Aorta (tissue), 5 donors: ENCODE data around the gene YARS2. TPM values are rescaled to one million over a fixed set of nuclear protein-coding genes. Genes with fewer than 3 reads are reported as not detected.

ENCODE experiments used
- ATAC-seq: fragments of 200-7000 bp; cut with Tn5 transposase; one replicate; pipeline ENCODE4 v1.9.1; 2022; ENCODE audit warnings: moderate library complexity; ENCODE audit not compliant: low FRiP score
- DNase-seq, 2 donors: peaks; one replicate each; pipeline ENCODE4 v3.0.0-alpha.2; 2020
- H3K27ac ChIP-seq, 2 donors: one replicate each; pipeline ENCODE4 v1.5.1; 2013; ENCODE audit warnings: low read length in 2 of 2, mild to moderate bottlenecking in 2 of 2, moderate library complexity in 2 of 2, control low read depth in 1 of 2, inconsistent platforms in 1 of 2, low read depth in 1 of 2
- H3K27me3 ChIP-seq, 2 donors: one replicate each; pipeline ENCODE4 v1.6.1; 2013; ENCODE audit warnings: control low read depth in 1 of 2, low read length in 1 of 2, mild to moderate bottlenecking in 1 of 2, moderate library complexity in 1 of 2; ENCODE audit not compliant: insufficient read depth in 2 of 2, control insufficient read depth in 1 of 2
- H3K36me3 ChIP-seq, 2 donors: one replicate each; pipeline ENCODE4 v1.6.1; 2013; ENCODE audit warnings: control low read depth in 1 of 2, low read length in 1 of 2, mild to moderate bottlenecking in 1 of 2; ENCODE audit not compliant: insufficient read depth in 2 of 2, control insufficient read depth in 1 of 2
- H3K4me1 ChIP-seq, 2 donors: one replicate each; pipeline ENCODE4 v1.6.1; 2013; ENCODE audit warnings: low read length in 2 of 2, control low read depth in 1 of 2, mild to moderate bottlenecking in 1 of 2, moderate library complexity in 1 of 2; ENCODE audit not compliant: insufficient read depth in 2 of 2, control insufficient read depth in 1 of 2
- H3K4me3 ChIP-seq, 2 donors: one replicate each; pipeline ENCODE4 v1.5.1; 2013; ENCODE audit warnings: low read length in 2 of 2, control low read depth in 1 of 2, mild to moderate bottlenecking in 1 of 2
- H3K9me3 ChIP-seq: one replicate; pipeline ENCODE4 v1.6.1; 2013; ENCODE audit warnings: mild to moderate bottlenecking, low read length; ENCODE audit not compliant: control insufficient read depth
- WGBS, 2 donors: extraction: QIAGEN DNeasy Blood & Tissue Kit; methylation state at CpG; one replicate each; pipeline ENCODE4 v1.1.7; 2013; 5-methylcytosine and 5-hydroxymethylcytosine counted together
- intact Hi-C, 2 donors: fragments of 100-400 bp; cut with DNase I; formaldehyde crosslinking; loops; one replicate each; pipeline versions ENCODE4 v1.14.2 to v1.15.0; 2022
- polyA plus RNA-seq, 2 donors: library from polyadenylated mRNA; stranded (reverse); fragments of 200-250 nt; gene quantifications; one replicate each; pipeline ENCODE4 v1.2.3, GENCODE V29; 2013
- total RNA-seq, 2 donors: library from RNA; stranded (reverse); fragmentation: NEBNext Ultra II Directional; extraction: Animal tissue kit (Norgen Biotek cat#: 25700); gene quantifications; one replicate each; pipeline ENCODE4 v1.2.1, GENCODE V29; 2021
- donor health status: healthy with polysubstance abuse.
- donor health status: Bipolar disorder and iron deficiency.
- donor health status: DM: no; HTN: no; CAD: no.
- donor health status: DM: no; HTN: no; CAD: no.
- donor health status: DM: yes; HTN: yes; CAD: no.

Gene YARS2
- total and polyA plus RNA-seq, 4 donors: 4.1 to 11.5 (median 6.4) TPM

DNA sequence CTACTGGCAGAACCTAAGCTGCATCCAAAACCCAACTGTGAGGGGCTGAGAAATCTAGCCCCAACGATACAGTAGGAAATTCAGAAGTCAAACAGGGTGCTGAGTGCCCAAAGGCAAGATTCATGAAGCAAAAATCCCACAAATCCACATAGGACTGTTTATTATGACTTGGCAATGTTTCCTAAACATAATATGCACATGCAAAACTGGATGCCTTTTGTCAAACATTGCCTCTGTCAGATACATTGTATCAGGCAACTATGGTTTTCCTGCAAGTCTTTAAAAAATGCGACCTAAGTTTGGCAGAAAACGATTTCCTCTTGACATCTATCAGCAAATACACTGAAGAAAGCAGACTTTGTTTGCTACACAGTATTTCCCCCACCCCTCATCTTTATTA, 27.3 kb upstream of the YARS2 start:
- ATAC-seq (no peak), DNase-seq (no peak)
- Histone ChIP-seq H3K27me3 (peaks cover 0 to 1% of the 10 kb centered on the region in 2 donors), H3K9me3 (no peaks in the 10 kb centered on the region), H3K27ac (no peak overlapping the region), H3K4me1 (no peaks in the 10 kb centered on the region), H3K36me3 (no peaks in the 10 kb centered on the region), H3K4me3 (no peak overlapping the region)
- intact Hi-C loops: no loop called here
- 54 to 64% methylated on average over 3 of the region's 3 CpGs for WGBS, 2 donors

GRCh38 chr12:32780071-32780470, 24.4 kb upstream of the YARS2 start:
- Histone ChIP-seq H3K4me1 (no peaks in the 10 kb centered on the region), H3K27ac (no peak overlapping the region), H3K36me3 (no peaks in the 10 kb centered on the region), H3K4me3 (no peak overlapping the region), H3K9me3 (no peaks in the 10 kb centered on the region), H3K27me3 (no peaks in the 10 kb centered on the region)
- no peak for DNase-seq
- ATAC-seq: no peak
- WGBS, 2 donors: 4 to 5% methylated on average over 1 of the region's 1 CpG
- intact Hi-C loops: no loop called here

- DNase-seq: no peak
- Histone ChIP-seq H3K27ac (no peak overlapping the region), H3K27me3 (no peaks in the 10 kb centered on the region), H3K9me3 (no peaks in the 10 kb centered on the region), H3K4me3 (no peak overlapping the region), H3K36me3 (no peaks in the 10 kb centered on the region), H3K4me1 (no peaks in the 10 kb centered on the region)
- no peak for ATAC-seq
- 50 to 54% methylated on average over 6 of the region's 6 CpGs for WGBS, 2 donors
- intact Hi-C loops: no loop called here
Measured at GRCh38 chr12:32777691-32778175, 22.0 kb upstream of the YARS2 start.

- 59% methylated on average over 5 of the region's 5 CpGs for WGBS, 2 donors
- DNase-seq (no peak), ATAC-seq (no peak)
- no peaks in the 10 kb centered on the region for H3K27me3 ChIP-seq
- H3K36me3 ChIP-seq: no peaks in the 10 kb centered on the region
- H3K27ac ChIP-seq: no peak overlapping the region
- intact Hi-C loops: no loop called here
- H3K4me3 ChIP-seq: no peak overlapping the region
- no peaks in the 10 kb centered on the region for H3K4me1 ChIP-seq
- H3K9me3 ChIP-seq: no peaks in the 10 kb centered on the region
Measured at GRCh38 chr12:32777159-32777558, 21.5 kb upstream of the YARS2 start.

DNA sequence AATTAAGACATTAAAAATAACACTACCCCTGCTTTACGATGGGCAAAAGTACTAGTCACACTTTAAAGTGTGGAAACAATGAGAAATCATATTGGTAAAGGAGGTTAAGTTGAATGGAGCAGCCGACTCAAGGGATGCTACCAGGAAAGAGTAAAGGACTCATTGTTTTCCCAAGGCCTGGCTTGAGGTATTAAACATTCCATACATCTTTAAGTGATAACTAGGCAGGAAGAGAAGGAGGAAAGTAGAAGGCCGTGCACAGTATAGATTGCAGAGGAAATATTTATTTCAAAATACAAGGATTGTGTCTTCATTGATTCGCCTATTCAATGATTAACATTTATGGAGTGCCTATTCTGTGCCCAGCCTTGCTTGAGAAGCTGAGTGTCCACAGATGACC, 20.6 kb upstream of the YARS2 start:
- DNase-seq (no peak), ATAC-seq (no peak)
- H3K27ac ChIP-seq: no peak overlapping the region
- no peak overlapping the region for H3K4me3 ChIP-seq
- no peaks in the 10 kb centered on the region for H3K9me3 ChIP-seq
- H3K27me3 ChIP-seq: no peaks in the 10 kb centered on the region
- no peaks in the 10 kb centered on the region for H3K4me1 ChIP-seq
- intact Hi-C loops: no loop called here
- no peaks in the 10 kb centered on the region for H3K36me3 ChIP-seq
- WGBS, 2 donors: 72 to 74% methylated on average over 4 of the region's 4 CpGs

DNA sequence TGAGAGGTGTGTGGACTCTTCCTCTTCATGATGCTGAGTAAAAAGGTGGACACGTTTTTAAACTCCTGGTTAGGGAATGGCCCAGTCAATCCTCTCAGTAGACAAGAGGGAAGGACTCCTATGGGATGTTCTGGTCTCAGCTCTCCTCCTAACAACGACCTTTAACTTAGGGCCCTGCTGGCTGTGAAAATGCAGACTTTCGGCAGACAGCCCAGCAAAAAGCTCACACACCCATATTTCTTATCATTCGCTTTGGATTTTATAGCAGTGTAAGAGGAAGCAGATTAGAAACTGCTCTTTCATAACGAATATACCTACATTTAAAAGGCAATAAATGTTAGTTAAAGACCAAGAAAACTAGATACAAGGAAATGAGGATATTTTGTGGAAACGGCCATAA, 18.0 kb upstream of the YARS2 start:
- intact Hi-C loops: no loop called here
- Histone ChIP-seq H3K27ac (no peak overlapping the region), H3K4me3 (no peak overlapping the region), H3K4me1 (no peaks in the 10 kb centered on the region), H3K27me3 (no peaks in the 10 kb centered on the region), H3K36me3 (no peaks in the 10 kb centered on the region), H3K9me3 (no peaks in the 10 kb centered on the region)
- ATAC-seq: no peak
- 50 to 58% methylated on average over 6 of the region's 6 CpGs for WGBS, 2 donors
- DNase-seq: no peak

DNA sequence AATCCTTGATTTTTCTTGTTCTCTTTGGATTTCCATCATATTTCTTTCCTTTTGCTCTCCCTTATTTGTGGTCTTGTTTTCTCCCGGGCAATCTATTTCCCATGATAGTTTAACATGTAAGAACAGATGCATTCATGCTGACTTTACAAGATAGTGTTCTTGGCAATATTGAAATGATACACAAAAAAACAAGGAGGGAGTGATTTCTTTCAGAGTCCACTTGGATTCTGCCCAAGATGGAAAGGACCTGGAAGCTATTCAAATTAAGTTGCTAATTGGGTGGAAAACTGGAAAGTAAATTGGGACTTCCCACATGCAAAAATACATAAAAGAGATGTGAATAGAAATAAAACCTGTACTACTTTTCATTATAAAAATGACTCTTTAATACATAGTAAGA, 14.4 kb upstream of the YARS2 start:
- Histone ChIP-seq H3K4me1 (no peaks in the 10 kb centered on the region), H3K27ac (no peak overlapping the region), H3K4me3 (no peak overlapping the region), H3K27me3 (no peaks in the 10 kb centered on the region), H3K36me3 (no peaks in the 10 kb centered on the region), H3K9me3 (no peaks in the 10 kb centered on the region)
- 65 to 66% methylated on average over 1 of the region's 1 CpG for WGBS, 2 donors
- ATAC-seq (no peak), DNase-seq (no peak)
- intact Hi-C loops: no loop called here

- H3K4me1 ChIP-seq: no peaks in the 10 kb centered on the region
- H3K4me3 ChIP-seq: no peak overlapping the region
- no peak overlapping the region for H3K27ac ChIP-seq
- H3K27me3 ChIP-seq: no peaks in the 10 kb centered on the region
- WGBS, 2 donors: 62 to 63% methylated on average over 4 of the region's 4 CpGs
- H3K9me3 ChIP-seq: no peaks in the 10 kb centered on the region
- DNase-seq (no peak), ATAC-seq (no peak)
- intact Hi-C loops: no loop called here
- H3K36me3 ChIP-seq: no peaks in the 10 kb centered on the region
Measured at GRCh38 chr12:32768518-32768917, 12.8 kb upstream of the YARS2 start.

DNA sequence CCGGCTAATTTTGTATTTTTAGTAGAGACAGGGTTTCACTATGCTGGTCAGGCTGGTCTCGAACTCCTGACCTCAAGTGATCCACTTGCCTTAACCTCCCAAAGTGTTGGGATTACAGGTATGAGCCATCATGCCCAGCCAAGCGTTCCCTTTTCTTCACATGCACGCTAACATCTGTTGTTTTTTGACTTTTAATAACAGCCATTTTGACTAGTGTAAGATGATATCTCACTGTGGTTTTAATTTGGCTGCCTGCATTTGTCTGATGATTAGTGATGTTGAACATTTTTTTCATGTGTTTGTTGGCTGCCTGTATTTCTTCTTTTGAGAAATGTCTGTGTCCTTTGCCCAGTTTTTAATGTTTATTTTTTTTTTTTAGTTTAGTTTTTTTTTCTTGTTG, 10.2 kb upstream of the YARS2 start:
- DNase-seq: no peak
- H3K9me3 ChIP-seq: no peaks in the 10 kb centered on the region
- intact Hi-C loops: no loop called here
- H3K27me3 ChIP-seq: no peaks in the 10 kb centered on the region
- no peak overlapping the region for H3K27ac ChIP-seq
- H3K4me3 ChIP-seq: no peak overlapping the region
- no peaks in the 10 kb centered on the region for H3K4me1 ChIP-seq
- 75 to 76% methylated on average over 4 of the region's 4 CpGs for WGBS, 2 donors
- no peak for ATAC-seq
- no peaks in the 10 kb centered on the region for H3K36me3 ChIP-seq
